Neutrophil (primary cell): ENCODE measurements around the gene VWA8.

ENCODE experiments used
- H3K27ac ChIP-seq: fragments of 200-600 bp; sonication (generic); 2 replicates; pipeline ENCODE4 v1.5.1; 2016; ENCODE audit warnings: mild to moderate bottlenecking, moderate library complexity
- H3K27me3 ChIP-seq: fragments of 200-600 bp; sonication (generic); 2 replicates; pipeline ENCODE4 v1.6.0; 2016; ENCODE audit warnings: mild to moderate bottlenecking
- H3K36me3 ChIP-seq: fragments of 200-600 bp; sonication (generic); 2 replicates; pipeline ENCODE4 v1.5.1; 2017
- H3K4me1 ChIP-seq, 2 experiments: fragments of 200-600 bp in 1 of 2; sonication (generic) in 1 of 2; 1 replicate in 1 of 2; 2 replicates in 1 of 2; pipeline versions ENCODE4 v1.5.1 to v1.6.1; 2013 to 2016; ENCODE audit warnings: low read depth in 1 of 2, low read length in 1 of 2, mild to moderate bottlenecking in 1 of 2, moderate library complexity in 1 of 2; ENCODE audit not compliant: control insufficient read depth in 1 of 2, insufficient read depth in 1 of 2
- H3K4me3 ChIP-seq, 2 experiments: fragments of 200-600 bp in 1 of 2; sonication (generic) in 1 of 2; 1 replicate in 1 of 2; 2 replicates in 1 of 2; pipeline ENCODE4 v1.5.1; 2013 to 2016; ENCODE audit warnings: low read depth in 1 of 2, low read length in 1 of 2, mild to moderate bottlenecking in 1 of 2, moderate library complexity in 1 of 2
- H3K9me3 ChIP-seq: fragments of 200-600 bp; sonication (generic); 2 replicates; pipeline ENCODE4 v1.5.1; 2016
- TF ChIP-seq, protein P1 (sequence below): fragments of 200-600 bp; sonication (generic); IDR thresholded peaks from 2 replicates; pipeline ENCODE4 v1.5.1; 2016; ENCODE audit warnings: antibody characterized with exemption

The VWA8 gene

GRCh38 chr13:41802043-41802683, 158.7 kb downstream of the VWA8 start:
- no peaks in the 10 kb centered on the region for H3K4me1 ChIP-seq
- H3K27ac ChIP-seq = no peak overlapping the region
- H3K9me3 ChIP-seq = no peaks in the 10 kb centered on the region
- TF ChIP-seq, protein P1, sequence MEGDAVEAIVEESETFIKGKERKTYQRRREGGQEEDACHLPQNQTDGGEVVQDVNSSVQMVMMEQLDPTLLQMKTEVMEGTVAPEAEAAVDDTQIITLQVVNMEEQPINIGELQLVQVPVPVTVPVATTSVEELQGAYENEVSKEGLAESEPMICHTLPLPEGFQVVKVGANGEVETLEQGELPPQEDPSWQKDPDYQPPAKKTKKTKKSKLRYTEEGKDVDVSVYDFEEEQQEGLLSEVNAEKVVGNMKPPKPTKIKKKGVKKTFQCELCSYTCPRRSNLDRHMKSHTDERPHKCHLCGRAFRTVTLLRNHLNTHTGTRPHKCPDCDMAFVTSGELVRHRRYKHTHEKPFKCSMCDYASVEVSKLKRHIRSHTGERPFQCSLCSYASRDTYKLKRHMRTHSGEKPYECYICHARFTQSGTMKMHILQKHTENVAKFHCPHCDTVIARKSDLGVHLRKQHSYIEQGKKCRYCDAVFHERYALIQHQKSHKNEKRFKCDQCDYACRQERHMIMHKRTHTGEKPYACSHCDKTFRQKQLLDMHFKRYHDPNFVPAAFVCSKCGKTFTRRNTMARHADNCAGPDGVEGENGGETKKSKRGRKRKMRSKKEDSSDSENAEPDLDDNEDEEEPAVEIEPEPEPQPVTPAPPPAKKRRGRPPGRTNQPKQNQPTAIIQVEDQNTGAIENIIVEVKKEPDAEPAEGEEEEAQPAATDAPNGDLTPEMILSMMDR = no peak
- no peaks in the 10 kb centered on the region for H3K36me3 ChIP-seq
- no peak overlapping the region for H3K4me3 ChIP-seq
- H3K27me3 ChIP-seq = no peaks in the 10 kb centered on the region

DNA sequence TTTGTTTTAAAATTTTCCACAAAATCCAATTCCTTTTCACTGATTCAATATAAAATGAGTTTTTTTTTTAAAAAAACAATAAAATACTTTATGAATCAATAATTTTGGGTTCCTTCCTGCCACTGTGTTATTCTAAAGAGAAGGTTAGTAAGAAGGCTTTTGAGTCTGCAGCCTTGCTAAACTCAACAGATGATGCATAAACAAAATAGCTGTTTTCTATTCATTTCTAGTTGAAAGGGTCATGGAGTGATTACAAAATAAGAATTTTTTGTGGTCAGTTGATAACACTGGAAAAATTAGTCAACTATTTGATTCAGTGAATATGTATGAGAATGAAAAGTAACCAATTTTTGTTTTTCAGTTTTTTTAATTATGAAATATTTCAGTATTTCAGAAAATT, 169.9 kb downstream of the VWA8 start:
- H3K9me3 ChIP-seq = no peaks in the 10 kb centered on the region
- TF ChIP-seq, protein P1 = no peak

GRCh38 chr13:41788552-41788951, 172.4 kb downstream of the VWA8 start:
- H3K36me3 ChIP-seq = no peaks in the 10 kb centered on the region
- H3K9me3 ChIP-seq = no peaks in the 10 kb centered on the region
- no peaks in the 10 kb centered on the region for H3K4me1 ChIP-seq

More for the DNA sequence above, 169.9 kb downstream of the VWA8 start:
- Histone ChIP-seq H3K4me3 (no peak overlapping the region), H3K4me1 (no peaks in the 10 kb centered on the region), H3K27me3 (no peaks in the 10 kb centered on the region), H3K27ac (no peak overlapping the region), H3K36me3 (no peaks in the 10 kb centered on the region)

DNA sequence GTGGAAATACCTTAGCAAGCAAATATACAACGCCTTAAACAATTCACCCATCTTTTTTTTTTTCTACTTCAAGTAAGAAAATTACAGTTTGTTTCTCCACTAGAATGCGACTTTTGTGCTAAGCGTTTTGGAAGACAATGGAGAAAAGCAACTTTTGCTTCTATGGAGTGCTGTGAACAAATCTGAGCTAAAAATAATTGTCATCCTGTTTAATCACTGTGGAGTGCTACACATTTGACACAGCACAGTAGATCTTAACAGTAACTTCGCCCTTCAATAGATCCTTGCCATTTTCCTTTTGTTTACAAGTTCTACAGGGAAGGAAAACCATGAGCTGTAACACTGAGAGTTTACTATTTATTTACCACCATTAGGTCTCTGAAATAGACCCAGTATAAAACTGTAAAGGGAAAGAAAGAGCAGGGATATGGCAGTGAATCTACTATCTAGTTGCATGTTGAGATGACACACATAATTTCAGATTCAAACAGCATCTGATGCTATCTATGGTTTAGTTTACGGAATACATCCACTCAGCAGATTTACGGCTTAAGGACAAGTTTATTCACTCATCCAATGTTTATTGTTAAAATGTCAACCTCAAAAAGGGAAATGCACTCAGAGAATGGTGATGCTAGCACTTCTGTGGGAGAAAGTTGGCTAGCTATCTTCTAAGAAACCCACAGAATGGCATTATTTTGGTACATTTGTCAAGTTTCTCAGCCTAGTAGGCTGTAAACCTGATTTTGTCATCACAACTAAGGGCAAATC, 175.3 kb downstream of the VWA8 start:
- Histone ChIP-seq H3K36me3 (no peaks in the 10 kb centered on the region), H3K27ac (no peak overlapping the region), H3K27me3 (no peaks in the 10 kb centered on the region), H3K9me3 (no peaks in the 10 kb centered on the region), H3K4me1 (no peaks in the 10 kb centered on the region), H3K4me3 (no peak overlapping the region)
- TF ChIP-seq, protein P1 = no peak

More at GRCh38 chr13:41788552-41788951, 172.4 kb downstream of the VWA8 start:
- H3K4me3 ChIP-seq = no peak overlapping the region
- H3K27me3 ChIP-seq = no peaks in the 10 kb centered on the region
- TF ChIP-seq, protein P1 = no peak
- no peak overlapping the region for H3K27ac ChIP-seq

DNA sequence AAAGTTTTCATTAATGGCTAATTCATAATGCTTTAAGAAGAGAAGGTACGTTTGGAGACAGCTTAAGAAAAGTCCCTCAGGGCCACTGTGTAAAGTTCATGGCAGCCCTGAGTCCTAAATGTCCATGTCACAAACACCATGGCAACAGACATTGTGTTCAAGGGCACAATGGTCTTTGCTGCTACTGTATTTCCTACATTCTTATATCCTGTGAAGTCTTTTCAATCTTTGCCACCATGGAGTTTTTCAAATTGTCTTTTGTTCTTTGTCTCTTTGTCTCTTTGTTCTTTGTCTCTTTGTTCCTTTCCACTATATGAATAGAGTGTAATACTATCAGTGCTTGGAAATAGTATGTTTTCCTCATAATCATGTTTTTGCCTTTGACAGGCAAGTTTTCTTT, 178.8 kb downstream of the VWA8 start:
- no peak overlapping the region for H3K4me3 ChIP-seq

More for the DNA sequence above, 178.8 kb downstream of the VWA8 start:
- no peaks in the 10 kb centered on the region for H3K27me3 ChIP-seq
- no peaks in the 10 kb centered on the region for H3K4me1 ChIP-seq
- TF ChIP-seq, protein P1 = no peak
- no peaks in the 10 kb centered on the region for H3K9me3 ChIP-seq
- H3K36me3 ChIP-seq = no peaks in the 10 kb centered on the region
- no peak overlapping the region for H3K27ac ChIP-seq
